HuH-7 (cell line): ENCODE data around the gene POLR3GL.
"Not testable (repeated sequence)": the region's sequence is repeated elsewhere in the genome, so short reads cannot be mapped to it uniquely, and the experiment has no call there.

Source experiments
- DNase-seq: peaks from one replicate; pipeline ENCODE4 v3.0.0; 2011; ENCODE audit warnings: low spot score

Gene POLR3GL

GRCh38 chr1:145964328-145965118 lies at the start of gene POLR3GL, which contains the start of gene ANKRD34A:
TSS of gene POLR3GL (plus strand) at chr1:145964690. CDS start at chr1:145974866, 10,176 bp downstream.
TSS of gene ANKRD34A (minus strand) at chr1:145964575. CDS start at chr1:145961759, 2,816 bp downstream.
- peak; percentile 84 for DNase-seq

- DNase-seq: no peak
These were observed 47.7 kb upstream of the POLR3GL start for GRCh38 chr1:145916745-145917144.

GRCh38 chr1:145917595-145917994 lies 46.9 kb upstream of the POLR3GL start:
- no peak for DNase-seq

- peak; percentile 64 for DNase-seq
These were observed 46.1 kb upstream of the POLR3GL start, which contains the start of gene PEX11B for GRCh38 chr1:145918144-145918991. TSS of gene PEX11B (minus strand) at chr1:145918717. CDS start at chr1:145918688, 29 bp downstream.

GRCh38 chr1:145918992-145919939 lies 45.2 kb upstream of the POLR3GL start:
- peak; percentile 40 for DNase-seq

- DNase-seq: not testable (repeated sequence)
These were observed 44.2 kb upstream of the POLR3GL start for GRCh38 chr1:145920297-145920696.

- DNase-seq: no peak
These were observed 42.2 kb upstream of the POLR3GL start for GRCh38 chr1:145922266-145922665.

GRCh38 chr1:145926686-145927062 lies 37.8 kb upstream of the POLR3GL start:
- no peak for DNase-seq

GRCh38 chr1:145927063-145927886 lies 37.2 kb upstream of the POLR3GL start, which contains the start of gene RBM8A:
TSS of gene RBM8A (minus strand) at chr1:145927484. CDS start at chr1:145927426, 58 bp downstream.
- DNase-seq: peak; percentile 63

- no peak for DNase-seq
These were observed 36.4 kb upstream of the POLR3GL start for GRCh38 chr1:145927916-145928643.

- not testable (repeated sequence) for DNase-seq
These were observed 31.9 kb upstream of the POLR3GL start for GRCh38 chr1:145932522-145933009.

- DNase-seq: no peak
These were observed 28.8 kb upstream of the POLR3GL start for GRCh38 chr1:145935708-145936107.

- DNase-seq: no peak
These were observed 28.2 kb upstream of the POLR3GL start for GRCh38 chr1:145936247-145936646.

GRCh38 chr1:145937436-145937835 lies 27.1 kb upstream of the POLR3GL start:
- no peak for DNase-seq

- DNase-seq: no peak
These were observed 22.1 kb upstream of the POLR3GL start for GRCh38 chr1:145942405-145942804.

- DNase-seq: no peak
These were observed 21.6 kb upstream of the POLR3GL start for GRCh38 chr1:145942871-145943270.

- no peak for DNase-seq
These were observed 20.0 kb upstream of the POLR3GL start for GRCh38 chr1:145944532-145944931.

GRCh38 chr1:145946477-145946986 lies 18.0 kb upstream of the POLR3GL start:
- no peak for DNase-seq

- no peak for DNase-seq
These were observed 16.9 kb upstream of the POLR3GL start for GRCh38 chr1:145947551-145947950.
